GM12878 (cell line): Measurements from ENCODE around the gene C11orf98. TPM values are rescaled to one million over a fixed set of nuclear protein-coding genes. Genes with fewer than 3 reads are reported as not detected.

Source experiments
- ATAC-seq: fragments of 200-7000 bp; cut with Tn5 transposase; 3 replicates; pipeline ENCODE4 v1.9.1; 2020; ENCODE audit warnings: mild to moderate bottlenecking, moderate library complexity
- BruUV-seq: library from RNA; stranded (reverse); fragments of 400-500 nt; replicated peaks from 2 replicates; lab custom pipeline; 2021; lab: Mats Ljungman, UMichigan
- CTCF ChIA-PET: fragments of 300-600 bp; sonication (Branson Sonifier 250); formaldehyde crosslinking; extraction: SDS; loops from one replicate; lab custom pipeline; 2021; ENCODE audit warnings: inconsistent platforms; lab: Yijun Ruan, JAX
- POLR2A ChIA-PET: fragments of 350-600 bp; formaldehyde crosslinking; extraction: SDS; loops from one replicate; lab custom pipeline; 2021; ENCODE audit warnings: inconsistent platforms; lab: Charles Lee
- RAD21 ChIA-PET: fragments of 300-600 bp; sonication (Branson Sonifier 250); formaldehyde crosslinking; loops from one replicate; lab custom pipeline; 2023; ENCODE audit warnings: antibody characterized with exemption; ENCODE audit not compliant: unreplicated experiment; lab: Charles Lee
- SMC1A ChIA-PET: fragments of 300-600 bp; sonication (Branson Sonifier 250); formaldehyde crosslinking; loops from one replicate; lab custom pipeline; 2023; ENCODE audit not compliant: unreplicated experiment, uncharacterized antibody; lab: Charles Lee
- DNase-seq: peaks from one replicate; pipeline ENCODE4 v3.0.0-alpha.2; 2011; ENCODE audit warnings: low read depth, low spot score
- FAIRE-seq: peaks from 3 replicates; lab custom pipeline; 2011; peaks lifted over from hg19 to GRCh38; lab: Jason Lieb, UNC
- H2AFZ ChIP-seq: 2 replicates; pipeline ENCODE4 v1.6.0; 2011; ENCODE audit warnings: low read depth, low read length, control low read depth; ENCODE audit not compliant: control insufficient read depth
- H3K27ac ChIP-seq: 2 replicates; pipeline ENCODE4 v1.5.1; 2011; ENCODE audit warnings: control low read depth; ENCODE audit not compliant: control insufficient read depth, insufficient read depth
- H3K27me3 ChIP-seq, 2 experiments: replicated peaks in 1 of 2; 2 replicates each; pipeline versions ENCODE4 v1.6.0 to v1.6.1; 2011; ENCODE audit warnings: low read length in 1 of 2; ENCODE audit not compliant: control insufficient read depth in 2 of 2, insufficient read depth in 2 of 2
- H3K36me3 ChIP-seq, 2 experiments: 2 replicates each; pipeline ENCODE4 v1.5.1; 2011; ENCODE audit warnings: low read length in 1 of 2; ENCODE audit not compliant: control insufficient read depth in 2 of 2, insufficient read depth in 2 of 2
- H3K4me1 ChIP-seq: 2 replicates; pipeline ENCODE4 v1.6.1; 2011; ENCODE audit warnings: mild to moderate bottlenecking, low read length, moderate library complexity, mixed read lengths; ENCODE audit not compliant: control insufficient read depth, insufficient read depth
- H3K4me2 ChIP-seq: 2 replicates; pipeline ENCODE4 v1.6.0; 2011; ENCODE audit warnings: control low read depth; ENCODE audit not compliant: control insufficient read depth, insufficient read depth
- H3K4me3 ChIP-seq: fragments of 200-600 bp; sonication (generic); 2 replicates; pipeline ENCODE4 v1.5.1; 2016
- H3K79me2 ChIP-seq: 2 replicates; pipeline ENCODE4 v1.6.0; 2011; ENCODE audit warnings: low read length; ENCODE audit not compliant: control insufficient read depth, insufficient read depth
- H3K9ac ChIP-seq: 2 replicates; pipeline ENCODE4 v1.8.0; 2011; ENCODE audit warnings: low read length, control low read depth, mixed read lengths; ENCODE audit not compliant: control insufficient read depth, insufficient read depth
- H3K9me3 ChIP-seq: replicated peaks from 3 replicates; pipeline ENCODE4 v1.5.1; 2011; ENCODE audit warnings: mild to moderate bottlenecking, low read length; ENCODE audit not compliant: control insufficient read depth, insufficient read depth
- H4K20me1 ChIP-seq: 2 replicates; pipeline ENCODE4 v1.6.0; 2011; ENCODE audit not compliant: control insufficient read depth, insufficient read depth
- HDAC6 ChIP-seq: fragments of 200-600 bp; sonication (generic); IDR thresholded peaks from one replicate; pipeline ENCODE4 v1.8.0; 2017; ENCODE audit warnings: antibody characterized with exemption; ENCODE audit not compliant: unreplicated experiment
- NFIC ChIP-seq: IDR thresholded peaks from 2 replicates; pipeline ENCODE4 v1.6.1; 2012; ENCODE audit warnings: low read depth, mild to moderate bottlenecking, inconsistent platforms, low read length, moderate library complexity
- SMC3 ChIP-seq: IDR thresholded peaks from 2 replicates; pipeline ENCODE4 v1.6.1; 2011; ENCODE audit warnings: low read length, improper control_type of control experiment, borderline replicate concordance
- TCF7 ChIP-seq: IDR thresholded peaks from 2 replicates; pipeline ENCODE4 v1.6.1; 2014; ENCODE audit warnings: antibody characterized with exemption, borderline replicate concordance
- ZBTB4 ChIP-seq: fragments of 450-650 bp; formaldehyde crosslinking; IDR thresholded peaks from 2 replicates; pipeline ENCODE4 v1.4.0; 2022; ENCODE audit warnings: mild to moderate bottlenecking, moderate library complexity
- ZNF207 ChIP-seq: fragments of 450-650 bp; IDR thresholded peaks from 2 replicates; pipeline ENCODE4 v1.6.1; 2014; ENCODE audit warnings: antibody characterized with exemption, mild to moderate bottlenecking, borderline replicate concordance
- WGBS: methylation state at CpG from one replicate; pipeline ENCODE4 v1.1.6; 2016; ENCODE audit warnings: low lambda C conversion rate; ENCODE audit not compliant: insufficient replicate concordance, insufficient coverage; ENCODE audit errors: missing lambda C conversion rate; 5-methylcytosine and 5-hydroxymethylcytosine counted together
- in situ Hi-C: fragments of 300-500 bp; cut with MboI; formaldehyde crosslinking; loops from 9 replicates; pipeline ENCODE4 v1.14.3; 2018; ENCODE audit warnings: mixed read lengths
- intact Hi-C: fragments of 100-400 bp; cut with micrococcal nuclease; formaldehyde crosslinking; loops from one replicate; pipeline ENCODE4 v1.14.2; 2022; ENCODE audit not compliant: unreplicated experiment
- polyA plus RNA-seq, 11 experiments: library from polyadenylated mRNA; depleted of rRNA in 4 of 11; unstranded in 6 of 11; stranded (reverse) in 5 of 11; fragments of >200 nt; fragmentation: Nextera tagmentation in 4 of 11; fragmentation: Illumina TruSeq in 1 of 11; extraction: Ambion mirVana in 4 of 11; extraction: Trizol in 1 of 11; gene quantifications; 1 replicate in 1 of 11; 2 replicates in 10 of 11; pipeline versions ENCODE4 v1.2.1 to v1.2.3, GENCODE V29; 2011 to 2016; ENCODE audit warnings: inconsistent platforms in 2 of 11, missing spikeins in 2 of 11, low read depth in 1 of 11
- total RNA-seq, 4 experiments: library from RNA; depleted of rRNA in 3 of 4; stranded (reverse); fragments of >200 nt in 3 of 4; fragmentation: Illumina TruSeq in 1 of 4; extraction: Trizol in 1 of 4; gene quantifications; 2 replicates each; pipeline versions ENCODE4 v1.2.1 to v1.2.3, GENCODE V29; 2013 to 2021

C11orf98 gene
- total and polyA plus RNA-seq, 10 of the 15 experiments (the other 5 are each of a cell fraction or from before 2014, with no cell fraction given), result 62.5 to 270 (median 162) TPM

- H3K9ac ChIP-seq, result no peak overlapping the region
- ChIA-PET POLR2A (interaction anchor here (0.6 to 16.2 kb wide), 9 partner anchors 8 to 89 kb away, joined by 3 to 295 read pairs (median 9); partner anchors contain the start of genes C11orf98, CSKMT, GANAB and INTS5), SMC1A (interaction anchor here (1.0 to 1.5 kb wide), 5 partner anchors 21 to 278 kb away, joined by 3 to 6 read pairs (median 4); partner anchors contain the start of gene HNRNPUL2), CTCF (interaction anchor here (1.2 to 2.5 kb wide), 4 partner anchors 10 to 292 kb away, joined by 3 to 9 read pairs (median 4); no protein-coding TSS in a partner anchor), RAD21 (interaction anchor here (0.6 to 1.6 kb wide), 3 partner anchors 8 to 122 kb away, joined by 3 to 6 read pairs (median 3); partner anchors contain the start of genes C11orf98 and CSKMT)
- TF ChIP-seq TCF7 (no peak), NFIC (no peak), ZBTB4 (CRISPR knock-in tag) (no peak), HDAC6 (no peak), SMC3 (no peak), ZNF207 (no peak)
- no peak overlapping the region for H3K27ac ChIP-seq
- peaks cover 26% of the 10 kb centered on the region for H3K4me1 ChIP-seq
- DNase-seq, result no peak
- 69% methylated on average over 2 of the region's 2 CpGs for WGBS
- H3K9me3 ChIP-seq, result no peaks in the 10 kb centered on the region
- H3K79me2 ChIP-seq, result peaks cover 42% of the 10 kb centered on the region
- peaks cover 0 to 10% of the 10 kb centered on the region in 2 experiments; a peak in 1 of 4 replicates for H3K36me3 ChIP-seq
- intact Hi-C loops (loop anchor here (5.0 kb wide), 2 partner anchors 61 to 189 kb away; partner anchors contain the start of genes EML3 and ROM1), in situ Hi-C loops (no loop called here)
- H4K20me1 ChIP-seq, result no peaks in the 10 kb centered on the region; the same call in 1 of the 2 replicates
- BruUV-seq, result no TSS peak
- peak overlapping the region; percentile 88; the same call in 1 of the 2 replicates for H3K4me3 ChIP-seq
- no peak overlapping the region for H2AFZ ChIP-seq
- FAIRE-seq, result no peak
- H3K4me2 ChIP-seq, result peak overlapping the region; percentile 64
- ATAC-seq, result no peak
- no peaks in the 10 kb centered on the region for H3K27me3 ChIP-seq
These were observed 8.2 kb upstream of the C11orf98 start for GRCh38 chr11:62673196-62673525.
